SK-N-SH treated with all-trans-retinoic acid at 6 μM for 48 hours (cell line): ENCODE results near the gene ZNF212.

Source experiments
- ATAC-seq: fragments of 200-7000 bp; cut with Tn5 transposase; 3 replicates; pipeline ENCODE4 v1.9.1; 2020; ENCODE audit warnings: mild to moderate bottlenecking, moderate library complexity
- ARNTL ChIP-seq: fragments of 450-650 bp; formaldehyde crosslinking; IDR thresholded peaks from 2 replicates; pipeline ENCODE4 v1.5.0; 2020; ENCODE audit warnings: low read depth, mild to moderate bottlenecking, moderate library complexity, borderline replicate concordance
- BACH2 ChIP-seq: fragments of 250-450 bp; sonication (Bioruptor Pico); IDR thresholded peaks from 2 replicates; pipeline ENCODE4 v1.9.0; 2021; ENCODE audit warnings: mild to moderate bottlenecking, borderline replicate concordance
- CSDC2 ChIP-seq: fragments of 250-450 bp; sonication (Bioruptor Pico); IDR thresholded peaks from 2 replicates; pipeline ENCODE4 v1.5.0; 2020; ENCODE audit warnings: mild to moderate bottlenecking, moderate library complexity
- CSRNP3 ChIP-seq: fragments of 250-450 bp; sonication (Bioruptor Pico); IDR thresholded peaks from 2 replicates; pipeline ENCODE4 v1.5.1; 2021; ENCODE audit warnings: mild to moderate bottlenecking, moderate library complexity
- ESRRG ChIP-seq: fragments of 250-450 bp; sonication (Bioruptor Pico); IDR thresholded peaks from 2 replicates; pipeline ENCODE4 v1.6.1; 2021; ENCODE audit warnings: mild to moderate bottlenecking
- GLIS3 ChIP-seq: fragments of 250-450 bp; sonication (Bioruptor Pico); IDR thresholded peaks from 2 replicates; pipeline ENCODE4 v1.5.0; 2020; ENCODE audit warnings: mild to moderate bottlenecking, moderate library complexity
- ISL1 ChIP-seq: fragments of 250-450 bp; sonication (Bioruptor Pico); IDR thresholded peaks from 2 replicates; pipeline ENCODE4 v2.1.2; 2022; ENCODE audit warnings: mild to moderate bottlenecking, moderate library complexity
- OSR1 ChIP-seq: fragments of 250-450 bp; sonication (Bioruptor Pico); IDR thresholded peaks from 2 replicates; pipeline ENCODE4 v1.8.0; 2022; ENCODE audit warnings: moderate library complexity, mild to moderate bottlenecking, inconsistent platforms
- PPARA ChIP-seq: fragments of 250-450 bp; sonication (Bioruptor Pico); IDR thresholded peaks from 2 replicates; pipeline ENCODE4 v1.5.0; 2020; ENCODE audit warnings: mild to moderate bottlenecking, borderline replicate concordance
- RARB ChIP-seq: fragments of 250-450 bp; sonication (Bioruptor Pico); IDR thresholded peaks from 2 replicates; pipeline ENCODE4 v1.8.0; 2021; ENCODE audit warnings: mild to moderate bottlenecking, moderate library complexity
- SNAI2 ChIP-seq: fragments of 250-450 bp; sonication (Bioruptor Pico); IDR thresholded peaks from 2 replicates; pipeline ENCODE4 v1.5.0; 2020; ENCODE audit warnings: mild to moderate bottlenecking, moderate library complexity
- TCF4 ChIP-seq: fragments of 250-450 bp; sonication (Bioruptor Pico); IDR thresholded peaks from 2 replicates; pipeline ENCODE4 v1.8.0; 2021; ENCODE audit warnings: mild to moderate bottlenecking, moderate library complexity, borderline replicate concordance
- TOX ChIP-seq: fragments of 250-450 bp; sonication (Bioruptor Pico); IDR thresholded peaks from 2 replicates; pipeline ENCODE4 v1.8.0; 2021; ENCODE audit warnings: mild to moderate bottlenecking, moderate library complexity, borderline replicate concordance
- TSHZ2 ChIP-seq: fragments of 250-450 bp; sonication (Bioruptor Pico); IDR thresholded peaks from 2 replicates; pipeline ENCODE4 v1.5.0; 2020; ENCODE audit warnings: mild to moderate bottlenecking, moderate library complexity
- ZC3H10 ChIP-seq: fragments of 250-450 bp; sonication (Bioruptor Pico); IDR thresholded peaks from 2 replicates; pipeline ENCODE4 v1.5.1; 2021; ENCODE audit warnings: mild to moderate bottlenecking, moderate library complexity
- ZFP3 ChIP-seq: fragments of 250-450 bp; sonication (Bioruptor Pico); IDR thresholded peaks from 2 replicates; pipeline ENCODE4 v1.5.0; 2020; ENCODE audit warnings: mild to moderate bottlenecking, moderate library complexity
- ZFP30 ChIP-seq: fragments of 450-650 bp; formaldehyde crosslinking; IDR thresholded peaks from 2 replicates; pipeline ENCODE4 v1.5.0; 2022; ENCODE audit warnings: mild to moderate bottlenecking, moderate library complexity
- ZNF565 ChIP-seq: fragments of 450-650 bp; formaldehyde crosslinking; conservative IDR thresholded peaks from 2 replicates; pipeline ENCODE4 v1.5.0; 2020; ENCODE audit warnings: low read depth, mild to moderate bottlenecking, moderate library complexity
- ZNF70 ChIP-seq: fragments of 450-650 bp; formaldehyde crosslinking; IDR thresholded peaks from 2 replicates; pipeline ENCODE4 v1.5.0; 2020; ENCODE audit warnings: mild to moderate bottlenecking, moderate library complexity
- TF ChIP-seq, protein P1 (sequence below): fragments of 250-450 bp; sonication (Bioruptor Pico); IDR thresholded peaks from 2 replicates; pipeline ENCODE4 v1.8.0; 2020; ENCODE audit warnings: mild to moderate bottlenecking, moderate library complexity, borderline replicate concordance
- TF ChIP-seq, protein P2 (sequence below): fragments of 250-450 bp; sonication (Bioruptor Pico); IDR thresholded peaks from 2 replicates; pipeline ENCODE4 v1.8.0; 2021; ENCODE audit warnings: low read depth, mild to moderate bottlenecking, moderate library complexity, borderline replicate concordance

The ZNF212 gene

DNA sequence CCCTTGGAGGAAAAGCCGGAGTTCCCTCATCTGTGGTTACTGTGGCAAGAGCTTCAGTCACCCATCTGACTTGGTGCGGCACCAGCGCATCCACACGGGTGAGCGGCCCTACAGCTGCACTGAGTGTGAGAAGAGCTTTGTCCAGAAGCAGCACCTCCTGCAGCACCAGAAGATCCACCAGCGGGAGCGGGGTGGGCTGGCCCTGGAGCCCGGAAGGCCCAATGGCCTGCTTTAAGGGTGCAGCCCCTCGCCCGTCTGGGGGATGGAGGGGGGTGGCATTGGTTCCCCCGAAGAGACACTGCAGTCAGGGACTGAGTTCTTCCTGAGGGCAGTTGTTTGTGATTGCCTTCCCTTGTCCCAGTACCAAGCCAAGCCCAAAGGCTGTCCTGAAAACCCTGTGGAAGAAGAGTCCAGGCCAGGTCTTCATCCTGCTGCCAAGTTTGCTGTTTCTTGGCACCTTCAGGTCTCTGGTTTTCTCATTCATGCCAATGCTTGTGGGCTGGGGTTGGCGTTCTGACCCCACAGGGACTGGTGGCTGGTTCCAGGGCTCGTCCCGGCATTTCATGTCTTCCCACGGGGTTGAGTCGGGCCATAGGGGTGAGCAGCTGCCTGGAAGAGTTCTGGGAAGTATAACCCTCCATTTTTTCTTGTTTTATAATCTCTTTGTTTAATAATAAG lies 14.9 kb downstream of the ZNF212 start:
- ATAC-seq = no peak
- TF ChIP-seq ARNTL (CRISPR knock-in tag) = no peak
- TF ChIP-seq, protein P1, sequence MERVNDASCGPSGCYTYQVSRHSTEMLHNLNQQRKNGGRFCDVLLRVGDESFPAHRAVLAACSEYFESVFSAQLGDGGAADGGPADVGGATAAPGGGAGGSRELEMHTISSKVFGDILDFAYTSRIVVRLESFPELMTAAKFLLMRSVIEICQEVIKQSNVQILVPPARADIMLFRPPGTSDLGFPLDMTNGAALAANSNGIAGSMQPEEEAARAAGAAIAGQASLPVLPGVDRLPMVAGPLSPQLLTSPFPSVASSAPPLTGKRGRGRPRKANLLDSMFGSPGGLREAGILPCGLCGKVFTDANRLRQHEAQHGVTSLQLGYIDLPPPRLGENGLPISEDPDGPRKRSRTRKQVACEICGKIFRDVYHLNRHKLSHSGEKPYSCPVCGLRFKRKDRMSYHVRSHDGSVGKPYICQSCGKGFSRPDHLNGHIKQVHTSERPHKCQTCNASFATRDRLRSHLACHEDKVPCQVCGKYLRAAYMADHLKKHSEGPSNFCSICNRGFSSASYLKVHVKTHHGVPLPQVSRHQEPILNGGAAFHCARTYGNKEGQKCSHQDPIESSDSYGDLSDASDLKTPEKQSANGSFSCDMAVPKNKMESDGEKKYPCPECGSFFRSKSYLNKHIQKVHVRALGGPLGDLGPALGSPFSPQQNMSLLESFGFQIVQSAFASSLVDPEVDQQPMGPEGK (CRISPR knock-in tag) = no peak

DNA sequence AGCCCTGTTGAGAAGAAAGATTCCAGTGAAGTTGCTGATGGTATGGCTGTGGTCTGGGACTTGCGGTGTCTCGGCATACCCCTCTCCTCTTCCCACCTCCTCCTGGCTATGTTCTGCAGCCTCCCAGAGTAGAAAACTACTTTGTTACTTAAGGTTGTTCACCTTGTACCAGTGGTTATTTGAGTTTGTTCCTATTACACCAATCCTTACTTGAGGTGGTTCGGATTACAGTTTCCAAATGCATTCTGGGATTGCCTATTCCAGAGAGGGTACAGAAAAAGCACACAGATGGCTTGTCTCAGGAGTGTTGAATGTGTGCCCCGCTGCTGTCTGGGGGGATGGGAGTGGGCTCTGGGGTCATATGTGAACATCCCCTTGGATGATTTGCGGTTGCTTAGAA lies 15.7 kb downstream of the ZNF212 start:
- TF ChIP-seq TOX (CRISPR knock-in tag) (no peak), ZNF70 (CRISPR knock-in tag) (no peak), TCF4 (CRISPR knock-in tag) (no peak), ESRRG (CRISPR knock-in tag) (no peak), ZFP30 (CRISPR knock-in tag) (no peak), PPARA (CRISPR knock-in tag) (no peak)
- TF ChIP-seq, all 23 proteins: peak for 0
- ATAC-seq = no peak

DNA sequence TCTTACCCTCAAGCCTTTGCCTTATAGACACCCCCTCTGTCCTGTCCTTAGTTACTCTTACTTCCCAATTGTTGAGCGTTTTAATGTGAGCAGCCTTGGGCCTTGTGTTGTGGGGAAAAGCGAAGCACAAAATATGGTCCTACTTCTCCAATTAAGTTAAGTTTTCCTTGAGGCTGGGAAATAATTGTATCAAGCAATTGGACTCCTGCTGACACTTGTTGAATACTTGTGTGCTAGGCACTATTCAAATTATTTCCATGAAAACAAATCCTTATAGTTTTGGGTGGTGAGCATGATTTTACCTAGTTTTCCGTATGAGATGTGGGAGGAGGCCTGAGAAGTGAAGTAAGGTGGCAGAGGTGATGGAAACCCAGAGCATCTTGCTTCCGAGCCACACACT lies 17.1 kb downstream of the ZNF212 start:
- ATAC-seq = no peak
- TF ChIP-seq OSR1 (no peak), ZC3H10 (CRISPR knock-in tag) (no peak), PPARA (CRISPR knock-in tag) (no peak), ZFP3 (CRISPR knock-in tag) (no peak), TOX (CRISPR knock-in tag) (no peak), ZNF565 (CRISPR knock-in tag) (no peak), TCF4 (CRISPR knock-in tag) (no peak), ISL1 (no peak), SNAI2 (no peak), BACH2 (CRISPR knock-in tag) (no peak), CSRNP3 (no peak), RARB (no peak), CSDC2 (CRISPR knock-in tag) (no peak)
- TF ChIP-seq, protein P2, sequence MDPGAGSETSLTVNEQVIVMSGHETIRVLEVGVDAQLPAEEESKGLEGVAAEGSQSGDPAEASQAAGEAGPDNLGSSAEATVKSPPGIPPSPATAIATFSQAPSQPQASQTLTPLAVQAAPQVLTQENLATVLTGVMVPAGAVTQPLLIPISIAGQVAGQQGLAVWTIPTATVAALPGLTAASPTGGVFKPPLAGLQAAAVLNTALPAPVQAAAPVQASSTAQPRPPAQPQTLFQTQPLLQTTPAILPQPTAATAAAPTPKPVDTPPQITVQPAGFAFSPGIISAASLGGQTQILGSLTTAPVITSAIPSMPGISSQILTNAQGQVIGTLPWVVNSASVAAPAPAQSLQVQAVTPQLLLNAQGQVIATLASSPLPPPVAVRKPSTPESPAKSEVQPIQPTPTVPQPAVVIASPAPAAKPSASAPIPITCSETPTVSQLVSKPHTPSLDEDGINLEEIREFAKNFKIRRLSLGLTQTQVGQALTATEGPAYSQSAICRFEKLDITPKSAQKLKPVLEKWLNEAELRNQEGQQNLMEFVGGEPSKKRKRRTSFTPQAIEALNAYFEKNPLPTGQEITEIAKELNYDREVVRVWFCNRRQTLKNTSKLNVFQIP = no peak
- TF ChIP-seq, protein P1 (CRISPR knock-in tag) = no peak

GRCh38 chr7:149257146-149257545 lies 17.7 kb downstream of the ZNF212 start:
- TF ChIP-seq TSHZ2 (CRISPR knock-in tag) (no peak), ISL1 (no peak), TCF4 (CRISPR knock-in tag) (no peak), RARB (no peak), GLIS3 (CRISPR knock-in tag) (no peak), BACH2 (CRISPR knock-in tag) (no peak), ZFP30 (CRISPR knock-in tag) (no peak), ZNF70 (CRISPR knock-in tag) (no peak), CSRNP3 (no peak)
- no peak; the same call in 1 of the 3 replicates for ATAC-seq
